Prostate gland (tissue), 2 donors: ENCODE data around the gene KIF18A.

Experiments
- CTCF ChIP-seq, 4 experiments: fragments of 200-600 bp in 2 of 4; fragments of 450-650 bp in 2 of 4; sonication (generic) in 2 of 4; IDR thresholded peaks; 1 replicate in 3 of 4; 2 replicates in 1 of 4; pipeline ENCODE4 v1.5.1; 2016 to 2019; ENCODE audit warnings: antibody characterized with exemption in 4 of 4, mild to moderate bottlenecking in 2 of 4, moderate library complexity in 2 of 4
- POLR2A ChIP-seq: fragments of 450-650 bp; IDR thresholded peaks from one replicate; pipeline ENCODE4 v1.6.1; 2016; ENCODE audit warnings: antibody characterized with exemption, mild to moderate bottlenecking
- POLR2AphosphoS5 ChIP-seq: sonication (generic); formaldehyde crosslinking; IDR thresholded peaks from one replicate; pipeline ENCODE4 v1.6.1; 2017; ENCODE audit warnings: antibody characterized with exemption

GRCh38 chr11:28140689-28141455, 32.9 kb upstream of the KIF18A start:
- no peak for TF ChIP-seq CTCF (IDR thresholded peaks at IDR 0.05)
- TF ChIP-seq POLR2A, result no peak
- no peak for TF ChIP-seq POLR2AphosphoS5
